Transverse colon (tissue), 4 donors: ENCODE measurements around the gene GNAS.

Source experiments
- EP300 ChIP-seq: sonication (generic); formaldehyde crosslinking; IDR thresholded peaks from one replicate; pipeline ENCODE4 v1.6.1; 2017; ENCODE audit warnings: antibody characterized with exemption, low read depth
- POLR2A ChIP-seq: fragments of 450-650 bp; IDR thresholded peaks from one replicate; pipeline ENCODE4 v1.6.1; 2016; ENCODE audit warnings: antibody characterized with exemption, mild to moderate bottlenecking, moderate library complexity
- POLR2AphosphoS5 ChIP-seq, 3 donors: sonication (generic); formaldehyde crosslinking; IDR thresholded peaks; one replicate each; pipeline ENCODE4 v1.6.1; 2016; ENCODE audit warnings: antibody characterized with exemption in 3 of 3
- TF ChIP-seq, protein P1 (sequence below), 5 experiments: fragments of 200-600 bp in 3 of 5; fragments of 450-650 bp in 2 of 5; sonication (generic) in 3 of 5; IDR thresholded peaks; 1 replicate in 2 of 5; 2 replicates in 3 of 5; pipeline ENCODE4 v1.5.1; 2016 to 2017; ENCODE audit warnings: antibody characterized with exemption in 5 of 5, inconsistent platforms in 3 of 5, mild to moderate bottlenecking in 2 of 5, moderate library complexity in 1 of 5

DNA sequence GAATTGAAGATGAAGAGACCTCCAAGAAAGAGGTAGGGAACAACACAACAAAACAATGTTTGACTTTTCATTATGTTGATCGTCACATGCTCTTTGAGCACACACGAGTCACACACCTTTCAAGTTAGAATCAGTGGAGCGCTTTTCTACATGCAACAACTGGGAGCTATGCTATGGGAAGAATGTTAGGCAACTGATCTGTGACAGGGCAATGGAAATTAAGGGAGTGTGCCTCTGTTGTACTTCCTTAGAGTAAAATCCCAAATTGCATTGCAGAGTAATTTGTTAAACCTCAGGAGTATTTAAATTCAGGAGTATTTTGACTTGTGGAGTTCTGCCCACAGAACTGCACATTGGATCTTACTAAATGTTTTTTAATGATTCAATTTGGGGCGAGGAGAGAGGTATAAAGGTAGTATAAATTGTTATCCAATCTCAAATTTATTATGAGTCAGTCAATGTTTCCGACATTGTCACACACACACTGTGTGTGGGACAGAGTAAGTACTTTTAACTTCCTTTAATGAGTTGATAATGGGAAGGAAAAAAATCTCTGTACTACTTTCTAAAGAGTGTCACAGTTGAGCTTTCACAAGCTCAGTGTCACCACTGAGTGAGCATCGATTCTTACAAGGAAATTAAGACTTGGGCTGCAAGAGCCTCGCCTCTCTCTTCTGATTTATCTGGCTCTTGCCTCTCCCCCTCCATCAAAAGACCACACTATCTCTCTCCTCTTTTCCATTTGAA lies 10.7 kb downstream of the GNAS start:
- TF ChIP-seq, protein P1, sequence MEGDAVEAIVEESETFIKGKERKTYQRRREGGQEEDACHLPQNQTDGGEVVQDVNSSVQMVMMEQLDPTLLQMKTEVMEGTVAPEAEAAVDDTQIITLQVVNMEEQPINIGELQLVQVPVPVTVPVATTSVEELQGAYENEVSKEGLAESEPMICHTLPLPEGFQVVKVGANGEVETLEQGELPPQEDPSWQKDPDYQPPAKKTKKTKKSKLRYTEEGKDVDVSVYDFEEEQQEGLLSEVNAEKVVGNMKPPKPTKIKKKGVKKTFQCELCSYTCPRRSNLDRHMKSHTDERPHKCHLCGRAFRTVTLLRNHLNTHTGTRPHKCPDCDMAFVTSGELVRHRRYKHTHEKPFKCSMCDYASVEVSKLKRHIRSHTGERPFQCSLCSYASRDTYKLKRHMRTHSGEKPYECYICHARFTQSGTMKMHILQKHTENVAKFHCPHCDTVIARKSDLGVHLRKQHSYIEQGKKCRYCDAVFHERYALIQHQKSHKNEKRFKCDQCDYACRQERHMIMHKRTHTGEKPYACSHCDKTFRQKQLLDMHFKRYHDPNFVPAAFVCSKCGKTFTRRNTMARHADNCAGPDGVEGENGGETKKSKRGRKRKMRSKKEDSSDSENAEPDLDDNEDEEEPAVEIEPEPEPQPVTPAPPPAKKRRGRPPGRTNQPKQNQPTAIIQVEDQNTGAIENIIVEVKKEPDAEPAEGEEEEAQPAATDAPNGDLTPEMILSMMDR (IDR thresholded peaks at IDR 0.05): no peak
- TF ChIP-seq POLR2AphosphoS5 (IDR thresholded peaks at IDR 0.05): no peak
- TF ChIP-seq POLR2A: no peak
- no peak for TF ChIP-seq EP300
